Esophagus muscularis mucosa (tissue), 3 donors: Measurements from ENCODE around the gene SNUPN.

Experiments
- POLR2A ChIP-seq: fragments of 450-650 bp; IDR thresholded peaks from one replicate; pipeline ENCODE4 v1.6.1; 2017; ENCODE audit warnings: antibody characterized with exemption, moderate library complexity, mild to moderate bottlenecking, low read depth
- TF ChIP-seq, protein P1 (sequence below), 3 experiments: fragments of 200-600 bp in 2 of 3; fragments of 450-650 bp in 1 of 3; sonication (generic) in 2 of 3; IDR thresholded peaks; one replicate each; pipeline ENCODE4 v1.5.1; 2017 to 2019; ENCODE audit warnings: antibody characterized with exemption in 3 of 3, mild to moderate bottlenecking in 2 of 3, moderate library complexity in 1 of 3

DNA sequence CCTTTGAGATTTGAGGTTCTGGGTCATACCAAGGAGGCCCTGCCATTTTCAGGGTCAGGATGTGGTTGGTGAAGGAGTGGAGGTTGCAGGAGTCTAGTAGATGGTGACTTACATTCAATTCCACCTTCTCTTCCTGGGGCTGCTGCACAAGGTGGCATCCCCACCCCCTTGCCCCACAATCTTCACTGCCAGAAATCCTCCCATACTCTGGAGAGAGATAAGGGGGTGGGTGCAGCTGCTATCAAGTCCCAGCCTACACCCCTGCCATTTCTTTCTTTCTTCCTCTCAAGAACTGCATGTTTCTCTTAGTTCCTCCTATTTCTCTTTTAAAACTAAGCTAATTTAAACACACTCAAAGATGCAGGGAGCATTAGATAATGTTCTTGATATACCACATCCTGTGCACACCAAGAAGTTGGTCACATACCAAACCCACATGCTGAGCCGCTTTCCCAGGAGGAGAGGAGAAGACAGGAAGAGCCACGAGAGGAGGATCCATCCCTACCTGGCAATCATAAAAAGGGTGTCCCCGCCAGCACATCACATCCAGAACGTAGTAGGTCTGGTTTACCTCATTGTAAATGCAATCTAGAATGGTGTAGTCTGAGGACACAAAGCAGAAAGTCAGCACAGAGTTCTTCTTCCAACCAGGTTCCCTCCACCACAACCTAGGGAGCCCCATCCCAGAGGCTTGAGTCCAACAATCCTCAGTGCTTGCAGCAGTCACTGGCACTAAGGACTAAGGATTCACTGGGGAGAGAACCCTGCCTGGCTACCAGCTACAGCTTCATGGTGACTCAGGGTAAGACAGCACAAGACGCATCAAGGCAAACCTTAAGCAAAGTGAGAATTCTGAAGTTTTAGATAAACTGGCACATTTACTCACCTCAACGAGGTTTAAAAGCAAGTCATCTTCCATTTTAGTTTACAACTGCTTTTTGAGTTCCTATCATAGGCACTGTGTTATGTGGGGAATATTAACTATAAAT is 18.5 kb downstream of the SNUPN start:
- no peak for TF ChIP-seq POLR2A
- TF ChIP-seq, protein P1, sequence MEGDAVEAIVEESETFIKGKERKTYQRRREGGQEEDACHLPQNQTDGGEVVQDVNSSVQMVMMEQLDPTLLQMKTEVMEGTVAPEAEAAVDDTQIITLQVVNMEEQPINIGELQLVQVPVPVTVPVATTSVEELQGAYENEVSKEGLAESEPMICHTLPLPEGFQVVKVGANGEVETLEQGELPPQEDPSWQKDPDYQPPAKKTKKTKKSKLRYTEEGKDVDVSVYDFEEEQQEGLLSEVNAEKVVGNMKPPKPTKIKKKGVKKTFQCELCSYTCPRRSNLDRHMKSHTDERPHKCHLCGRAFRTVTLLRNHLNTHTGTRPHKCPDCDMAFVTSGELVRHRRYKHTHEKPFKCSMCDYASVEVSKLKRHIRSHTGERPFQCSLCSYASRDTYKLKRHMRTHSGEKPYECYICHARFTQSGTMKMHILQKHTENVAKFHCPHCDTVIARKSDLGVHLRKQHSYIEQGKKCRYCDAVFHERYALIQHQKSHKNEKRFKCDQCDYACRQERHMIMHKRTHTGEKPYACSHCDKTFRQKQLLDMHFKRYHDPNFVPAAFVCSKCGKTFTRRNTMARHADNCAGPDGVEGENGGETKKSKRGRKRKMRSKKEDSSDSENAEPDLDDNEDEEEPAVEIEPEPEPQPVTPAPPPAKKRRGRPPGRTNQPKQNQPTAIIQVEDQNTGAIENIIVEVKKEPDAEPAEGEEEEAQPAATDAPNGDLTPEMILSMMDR (IDR thresholded peaks at IDR 0.05), result no peak
